ENCODE data around the gene NRIP2. TPM values are rescaled to one million over a fixed set of nuclear protein-coding genes. Genes with fewer than 3 reads are reported as not detected.

The NRIP2 gene
- total RNA-seq, 2 experiments from 2014 or later = not detected

GRCh38 chr12:2856051-2856450 lies 21.2 kb upstream of the NRIP2 start:
- Histone ChIP-seq H3K4me1 (ENCODE audit: insufficient read depth, low read length, poor library complexity, severe bottlenecking) (no peaks in the 10 kb centered on the region), H3K9me2 (ENCODE audit: insufficient read depth, low read length) (no peaks in the 10 kb centered on the region), H3K9me3 (ENCODE audit: low read length) (no peaks in the 10 kb centered on the region), H3K36me3 (ENCODE audit: insufficient read depth, low read length) (peaks cover 66% of the 10 kb centered on the region), H3K27ac (ENCODE audit: low read depth, low read length, poor library complexity, severe bottlenecking) (no peak overlapping the region), H2AFZ (ENCODE audit: low read length) (no peak overlapping the region), H3K79me2 (ENCODE audit: insufficient read depth, low read depth, low read length) (no peaks in the 10 kb centered on the region), H3K4me3 (ENCODE audit: low read depth, low read length, poor library complexity, severe bottlenecking) (no peak overlapping the region), H3K4me2 (ENCODE audit: low read length) (no peak overlapping the region), H4K20me1 (ENCODE audit: insufficient read depth, low read length) (no peaks in the 10 kb centered on the region)
- ChIA-PET POLR2A (no interaction called here), CTCF (ENCODE audit: unreplicated experiment) (no interaction called here)
- intact Hi-C loops (cut with micrococcal nuclease; ENCODE audit: unreplicated experiment) = no loop called here
- TF ChIP-seq CTCF (conservative IDR thresholded peaks at IDR 0.05; ENCODE audit: low read length) (no peak), EZH2phosphoT487 (IDR thresholded peaks at IDR 0.05; ENCODE audit: borderline replicate concordance, low read depth, low read length) (no peak)
- no TSS peak for BruUV-seq (replicated peaks)
- no peak for DNase-seq (ENCODE audit: low spot score)

- Histone ChIP-seq H3K27ac (ENCODE audit: low read depth, low read length, poor library complexity, severe bottlenecking) (no peak overlapping the region), H3K9me2 (ENCODE audit: insufficient read depth, low read length) (no peaks in the 10 kb centered on the region), H3K9me3 (ENCODE audit: low read length) (no peaks in the 10 kb centered on the region), H2AFZ (ENCODE audit: low read length) (no peak overlapping the region), H3K36me3 (ENCODE audit: insufficient read depth, low read length) (peaks cover 62% of the 10 kb centered on the region), H3K4me2 (ENCODE audit: low read length) (no peak overlapping the region), H3K4me3 (ENCODE audit: low read depth, low read length, poor library complexity, severe bottlenecking) (no peak overlapping the region), H3K79me2 (ENCODE audit: insufficient read depth, low read depth, low read length) (no peaks in the 10 kb centered on the region), H4K20me1 (ENCODE audit: insufficient read depth, low read length) (no peaks in the 10 kb centered on the region), H3K4me1 (ENCODE audit: insufficient read depth, low read length, poor library complexity, severe bottlenecking) (no peaks in the 10 kb centered on the region)
- intact Hi-C loops (cut with micrococcal nuclease; ENCODE audit: unreplicated experiment) = no loop called here
- ChIA-PET CTCF (ENCODE audit: unreplicated experiment) (no interaction called here), POLR2A (no interaction called here)
- no TSS peak for BruUV-seq (replicated peaks)
- TF ChIP-seq CTCF (conservative IDR thresholded peaks at IDR 0.05; ENCODE audit: low read length) = no peak
- TF ChIP-seq EZH2phosphoT487 (IDR thresholded peaks at IDR 0.05; ENCODE audit: borderline replicate concordance, low read depth, low read length) = no peak
- no peak for DNase-seq (ENCODE audit: low spot score)
Observed at GRCh38 chr12:2855546-2855945, 20.7 kb upstream of the NRIP2 start.

GRCh38 chr12:2854669-2855453 lies 20.0 kb upstream of the NRIP2 start:
- no peaks in the 10 kb centered on the region for H4K20me1 ChIP-seq (ENCODE audit: insufficient read depth, low read length)
- H3K79me2 ChIP-seq (ENCODE audit: insufficient read depth, low read depth, low read length) = no peaks in the 10 kb centered on the region
- no peaks in the 10 kb centered on the region for H3K9me3 ChIP-seq (ENCODE audit: low read length)
- no peak overlapping the region for H3K4me2 ChIP-seq (ENCODE audit: low read length)
- no peak for DNase-seq (ENCODE audit: low spot score)
- H3K4me3 ChIP-seq (ENCODE audit: low read depth, low read length, poor library complexity, severe bottlenecking) = no peak overlapping the region
- intact Hi-C loops (cut with micrococcal nuclease; ENCODE audit: unreplicated experiment) = no loop called here
- H3K9me2 ChIP-seq (ENCODE audit: insufficient read depth, low read length) = no peaks in the 10 kb centered on the region
- CTCF ChIA-PET (ENCODE audit: unreplicated experiment) = no interaction called here
- H3K4me1 ChIP-seq (ENCODE audit: insufficient read depth, low read length, poor library complexity, severe bottlenecking) = no peaks in the 10 kb centered on the region
- TF ChIP-seq CTCF (conservative IDR thresholded peaks at IDR 0.05; ENCODE audit: low read length) (no peak), EZH2phosphoT487 (IDR thresholded peaks at IDR 0.05; ENCODE audit: borderline replicate concordance, low read depth, low read length) (no peak)
- POLR2A ChIA-PET = interaction anchor here (0.6 to 1.0 kb wide), 2 partner anchors 9 to 49 kb away, joined by 3 to 4 read pairs; no protein-coding TSS in a partner anchor
- no peak overlapping the region for H3K27ac ChIP-seq (ENCODE audit: low read depth, low read length, poor library complexity, severe bottlenecking)
- no peak overlapping the region for H2AFZ ChIP-seq (ENCODE audit: low read length)
- peaks cover 55% of the 10 kb centered on the region for H3K36me3 ChIP-seq (ENCODE audit: insufficient read depth, low read length)
- BruUV-seq (replicated peaks) = no TSS peak
